Anterior cingulate cortex (tissue), 58 donors: ENCODE results near the gene TCF21.
"Not testable (repeated sequence)": the region's sequence is repeated elsewhere in the genome, so short reads cannot be mapped to it uniquely, and the experiment has no call there.

Source experiments
- DNase-seq, 58 donors: peaks; one replicate each; lab custom pipeline; 2025; lab: John Stamatoyannopoulos, UW

TCF21 gene

DNA sequence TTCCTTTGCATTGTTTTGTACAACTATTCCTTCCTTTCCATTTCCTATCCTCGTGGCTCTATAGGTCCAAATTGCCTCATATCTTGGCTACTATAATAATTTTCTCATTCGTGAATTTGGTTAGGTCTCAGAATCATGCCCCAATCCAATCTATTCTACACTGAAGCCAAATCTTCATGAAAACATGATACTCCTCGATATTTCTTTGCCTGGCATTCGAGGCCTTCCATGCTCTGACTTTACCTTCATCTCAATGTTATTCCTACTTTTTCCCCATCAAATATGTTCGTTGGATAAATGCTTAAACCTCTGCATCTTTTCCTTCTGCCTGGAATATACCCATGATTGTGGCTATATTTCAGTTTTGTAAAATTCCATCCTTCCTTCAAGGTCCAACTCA is 30.4 kb downstream of the TCF21 start:
- DNase-seq, result no peak

- peak in 53 of 58 donors; percentile 1 to 87 (median 51) for DNase-seq
Observed at GRCh38 chr6:133921249-133921859, 32.4 kb downstream of the TCF21 start.

DNA sequence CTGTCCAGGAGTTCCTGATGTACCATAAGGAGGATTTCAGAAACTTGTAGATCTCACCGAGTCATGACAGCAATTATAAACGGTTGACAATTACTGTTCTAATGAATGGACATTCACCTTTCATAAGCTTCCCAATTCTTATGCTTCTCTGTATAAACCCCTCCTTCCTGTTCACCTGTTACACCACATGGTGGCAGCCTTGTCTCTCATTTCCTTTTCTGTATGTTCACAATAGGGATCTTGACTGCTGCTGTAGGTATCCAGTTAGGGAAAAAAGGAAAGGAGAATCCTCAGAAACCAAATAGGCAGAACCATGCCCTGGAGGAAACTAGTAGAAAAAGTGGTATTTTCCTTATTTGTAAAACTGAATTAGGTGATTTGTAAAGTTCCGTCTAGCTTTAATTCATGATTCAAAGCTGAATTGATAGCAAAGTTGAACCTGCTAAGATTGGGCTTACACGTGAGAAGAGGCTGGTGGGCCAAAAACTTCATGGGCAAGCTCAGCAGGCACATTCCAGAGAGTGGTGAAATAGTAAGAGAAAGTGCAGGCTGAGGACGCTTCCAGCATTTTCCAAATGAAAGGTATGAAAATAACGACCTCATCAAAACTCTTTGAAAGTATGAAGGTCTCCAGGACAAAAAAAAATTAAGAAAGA is 35.2 kb downstream of the TCF21 start:
- DNase-seq, result peak in 49 of 58 donors; percentile 1 to 82 (median 25)

DNA sequence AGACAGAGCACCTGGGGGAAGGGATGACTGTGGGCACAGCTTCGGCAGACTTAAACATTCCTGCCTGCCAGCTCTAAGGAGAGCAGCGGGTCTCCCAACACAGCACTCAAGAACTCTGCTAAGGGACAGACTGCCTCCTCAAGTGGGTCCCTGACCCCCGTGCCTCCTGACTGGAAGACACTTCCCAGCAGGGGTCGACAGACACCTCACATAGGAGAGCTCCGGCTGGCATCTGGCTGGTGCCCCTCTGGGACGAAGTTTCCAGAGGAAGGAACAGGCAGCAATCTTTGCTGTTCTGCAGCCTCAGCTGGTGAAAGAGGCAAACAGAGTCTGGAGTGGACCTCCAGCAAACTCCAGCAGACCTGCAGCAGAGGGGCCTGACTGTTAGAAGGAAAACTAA is 42.3 kb downstream of the TCF21 start:
- not testable (repeated sequence) for DNase-seq

DNA sequence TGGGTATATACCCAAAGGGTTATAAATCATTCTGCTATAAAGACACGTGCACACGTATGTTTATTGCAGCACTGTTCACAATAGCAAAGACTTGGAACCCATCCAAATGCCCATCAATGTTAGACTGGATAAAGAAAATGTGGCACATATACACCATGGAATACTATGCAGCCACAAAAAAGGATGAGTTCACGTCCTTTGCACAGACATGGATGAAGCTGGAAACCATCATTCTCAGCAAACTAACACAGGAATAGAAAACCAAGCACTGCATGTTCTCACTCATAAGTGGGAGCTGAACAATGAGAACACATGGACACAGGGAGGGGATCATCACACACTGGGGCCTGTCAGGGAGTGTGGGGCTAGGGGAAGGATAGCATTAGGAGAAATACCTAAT is 47.4 kb downstream of the TCF21 start:
- DNase-seq, result not testable (repeated sequence)

DNA sequence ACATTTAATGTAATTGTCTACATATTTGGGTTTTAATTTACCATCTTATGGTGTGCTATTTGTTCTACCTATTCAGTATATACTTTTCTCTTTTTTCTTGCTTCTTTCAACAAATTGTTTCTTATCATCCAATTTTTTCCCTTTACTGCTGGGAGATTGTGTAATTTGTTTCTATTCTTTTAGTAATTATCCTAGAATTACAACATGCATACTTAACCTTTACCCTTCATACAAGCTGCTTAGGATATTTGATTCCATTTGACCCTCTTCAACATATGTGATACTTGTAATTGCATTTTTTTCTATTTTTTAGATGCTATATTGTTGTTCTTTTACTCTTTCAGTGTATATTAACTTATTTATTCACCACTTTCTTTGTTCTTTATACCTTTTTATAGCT is 49.0 kb downstream of the TCF21 start:
- no peak for DNase-seq

DNA sequence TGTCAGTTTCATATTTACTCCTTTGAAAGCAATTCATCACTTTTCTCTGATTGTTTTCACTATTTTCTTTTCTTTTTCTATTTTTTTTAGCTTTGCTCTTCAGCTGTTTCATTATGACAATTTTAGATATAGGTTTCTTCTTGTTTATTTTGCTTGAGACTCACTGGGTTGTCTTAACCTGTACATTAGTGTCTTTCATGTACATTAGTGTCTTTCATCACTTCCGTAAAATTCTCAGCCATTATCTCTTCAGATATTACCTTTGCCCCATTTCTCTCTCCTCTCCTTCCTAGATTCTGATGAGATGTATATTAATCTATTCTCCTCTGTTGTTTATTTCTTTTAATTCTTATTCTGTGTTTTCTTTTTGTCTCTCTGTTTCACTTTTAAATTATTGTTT is 49.6 kb downstream of the TCF21 start:
- no peak for DNase-seq

DNA sequence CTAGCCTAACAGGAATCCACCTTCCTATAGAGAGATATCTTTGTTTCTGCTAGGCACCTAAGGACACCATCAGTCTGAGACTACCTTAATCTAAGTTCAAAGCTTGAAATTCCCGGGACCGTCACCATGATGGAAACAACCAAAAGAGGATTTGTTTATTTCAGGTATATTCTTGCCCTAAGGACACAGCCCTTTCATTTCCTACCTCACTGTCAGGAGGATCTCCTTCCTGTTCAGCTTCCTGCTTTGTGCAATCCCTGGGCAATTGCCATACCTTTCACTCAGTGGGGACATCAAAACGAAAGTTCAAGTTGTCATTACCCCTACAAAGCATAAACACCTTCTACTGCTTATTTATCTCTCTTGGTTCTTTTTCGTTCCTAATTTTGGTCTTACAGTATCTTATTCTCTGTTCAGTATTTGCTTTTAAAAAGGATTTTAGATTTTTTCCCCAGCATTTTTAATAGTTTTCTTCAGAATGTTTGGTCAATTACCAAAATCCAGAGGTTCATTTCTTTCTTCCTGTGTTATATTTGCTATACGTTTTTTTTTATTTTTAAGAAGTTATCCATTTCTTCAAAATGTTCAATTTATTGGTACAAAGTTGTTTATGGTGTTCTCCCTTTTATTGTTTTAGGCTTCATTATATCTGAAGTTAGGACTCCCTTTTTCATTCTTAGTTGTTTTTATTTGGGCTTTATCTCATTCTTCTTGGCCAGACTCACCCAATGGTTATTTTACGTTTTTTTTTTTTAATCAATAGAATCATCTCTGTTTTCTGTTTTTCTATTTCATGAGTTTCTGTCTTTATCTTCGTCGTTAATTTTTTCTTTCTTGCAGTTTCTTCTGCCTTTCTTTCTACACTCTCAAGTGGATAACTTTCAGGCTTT is 51.1 kb downstream of the TCF21 start:
- DNase-seq, result no peak
